Sigmoid colon (tissue), 7 donors: Measurements from ENCODE around the gene BOD1. TPM values are rescaled to one million over a fixed set of nuclear protein-coding genes. Genes with fewer than 3 reads are reported as not detected.

ENCODE experiments used
- DNase-seq: peaks from one replicate; pipeline ENCODE4 v3.0.0-alpha.2; 2019
- H3K27ac ChIP-seq, 4 donors: fragments of 200-600 bp; sonication (generic); one replicate each; pipeline ENCODE4 v1.5.1; 2016 to 2019; ENCODE audit warnings: mild to moderate bottlenecking in 1 of 4
- H3K27me3 ChIP-seq, 3 donors: fragments of 200-600 bp; sonication (generic); one replicate each; pipeline ENCODE4 v1.5.1; 2019; ENCODE audit warnings: mild to moderate bottlenecking in 1 of 3
- H3K36me3 ChIP-seq, 4 donors: fragments of 200-600 bp; sonication (generic); one replicate each; pipeline ENCODE4 v1.5.1; 2016 to 2019
- H3K4me1 ChIP-seq, 4 donors: fragments of 200-600 bp; sonication (generic); one replicate each; pipeline ENCODE4 v1.5.1; 2017 to 2019
- H3K4me3 ChIP-seq, 4 donors: fragments of 200-600 bp; sonication (generic); one replicate each; pipeline ENCODE4 v1.5.1; 2017 to 2019; ENCODE audit warnings: mild to moderate bottlenecking in 2 of 4, moderate library complexity in 1 of 4
- H3K9me3 ChIP-seq, 4 donors: fragments of 200-600 bp in 3 of 4; sonication (generic) in 3 of 4; one replicate each; pipeline versions ENCODE4 v1.5.1 to v1.6.1; 2013 to 2019
- CTCF ChIP-seq, 4 experiments: fragments of 450-650 bp in 3 of 4; fragments of 200-600 bp in 1 of 4; IDR thresholded peaks; one replicate each; pipeline ENCODE4 v1.5.1; 2016 to 2019; ENCODE audit warnings: antibody characterized with exemption in 4 of 4, mild to moderate bottlenecking in 3 of 4, moderate library complexity in 2 of 4
- EP300 ChIP-seq, 4 donors: sonication (generic); formaldehyde crosslinking; IDR thresholded peaks; one replicate each; pipeline ENCODE4 v1.6.1; 2017; ENCODE audit warnings: antibody characterized with exemption in 4 of 4
- POLR2A ChIP-seq, 2 donors: fragments of 450-650 bp; IDR thresholded peaks; one replicate each; pipeline ENCODE4 v1.6.1; 2016; ENCODE audit warnings: antibody characterized with exemption in 2 of 2, mild to moderate bottlenecking in 2 of 2, moderate library complexity in 2 of 2
- POLR2AphosphoS5 ChIP-seq, 4 donors: sonication (generic); formaldehyde crosslinking; IDR thresholded peaks; one replicate each; pipeline ENCODE4 v1.6.1; 2017; ENCODE audit warnings: antibody characterized with exemption in 4 of 4
- WGBS, 2 donors: extraction: QIAGEN DNeasy Blood & Tissue Kit; methylation state at CpG; one replicate each; pipeline ENCODE4 v1.1.7; 2013; 5-methylcytosine and 5-hydroxymethylcytosine counted together
- intact Hi-C: fragments of 100-400 bp; cut with DNase I; formaldehyde crosslinking; loops from one replicate; pipeline ENCODE4 v1.15.1; 2023
- polyA plus RNA-seq, 3 donors: library from polyadenylated mRNA; stranded (reverse); fragments of 200-250 nt; gene quantifications; one replicate each; pipeline ENCODE4 v1.2.3, GENCODE V29; 2013
- total RNA-seq, 4 donors: library from RNA; depleted of rRNA; stranded (reverse); fragments of >200 nt; gene quantifications; one replicate each; pipeline ENCODE4 v1.1.0, GENCODE V29; 2016
- donor health status: healthy with polysubstance abuse.
- donor health status: Bipolar disorder and iron deficiency.
- donor health status: healthy.

BOD1 gene
- total and polyA plus RNA-seq, 7 donors: 17.6 to 71.3 (median 39.3) TPM

DNA sequence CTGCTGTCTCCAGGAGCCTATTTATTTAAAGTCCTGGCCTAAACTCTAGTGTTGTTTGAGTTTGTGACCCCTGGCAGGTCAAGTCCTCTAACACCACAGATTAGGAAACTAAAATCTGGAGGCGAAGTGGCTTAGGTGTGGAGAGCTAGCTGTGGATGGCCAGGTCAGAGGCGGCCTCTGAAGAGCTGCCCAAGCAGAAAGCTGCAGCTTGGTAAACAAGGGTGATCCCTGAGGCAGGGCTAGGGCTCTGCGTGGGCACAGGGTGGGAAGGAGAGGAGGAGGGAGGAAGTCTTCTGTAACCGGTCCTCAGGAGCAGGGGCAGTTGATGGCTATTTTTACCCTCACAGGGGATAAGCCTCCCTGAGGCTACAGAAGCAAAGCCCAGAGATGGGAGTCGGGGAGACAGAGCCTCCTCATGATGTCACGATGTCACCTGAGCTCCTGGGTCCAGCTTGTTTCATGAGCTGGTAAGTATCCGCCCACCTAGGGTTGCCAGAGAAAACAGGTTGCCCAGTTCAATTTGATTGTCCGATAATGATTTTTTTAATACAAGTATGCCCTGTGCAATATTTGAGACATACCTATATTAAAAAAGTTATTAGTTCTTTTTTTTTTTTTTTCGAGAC, 25.9 kb upstream of the BOD1 start:
- no peaks in the 10 kb centered on the region for H3K36me3 ChIP-seq
- H3K9me3 ChIP-seq: no peaks in the 10 kb centered on the region
- WGBS, 2 donors: 85% methylated on average over 9 of the region's 9 CpGs
- DNase-seq: no peak
- H3K27me3 ChIP-seq: no peaks in the 10 kb centered on the region
- intact Hi-C loops: no loop called here
- TF ChIP-seq EP300 (IDR thresholded peaks at IDR 0.05): no peak
- TF ChIP-seq POLR2A (IDR thresholded peaks at IDR 0.05): no peak
- TF ChIP-seq CTCF (IDR thresholded peaks at IDR 0.05): no peak
- TF ChIP-seq POLR2AphosphoS5 (IDR thresholded peaks at IDR 0.05): no peak
- no peak overlapping the region for H3K27ac ChIP-seq
- H3K4me1 ChIP-seq: no peaks in the 10 kb centered on the region
- no peak overlapping the region for H3K4me3 ChIP-seq

- no peaks in the 10 kb centered on the region for H3K27me3 ChIP-seq
- H3K4me1 ChIP-seq: no peaks in the 10 kb centered on the region
- H3K27ac ChIP-seq: no peak overlapping the region
- TF ChIP-seq CTCF (IDR thresholded peaks at IDR 0.05) (no peak), POLR2A (IDR thresholded peaks at IDR 0.05) (no peak), EP300 (IDR thresholded peaks at IDR 0.05) (no peak)
- WGBS, 2 donors: 62 to 66% methylated on average over 4 of the region's 4 CpGs
- no peak overlapping the region for H3K4me3 ChIP-seq
- H3K36me3 ChIP-seq: no peaks in the 10 kb centered on the region
- no peaks in the 10 kb centered on the region for H3K9me3 ChIP-seq
- DNase-seq: no peak
- intact Hi-C loops: no loop called here
Measured at GRCh38 chr5:173640156-173640804, 23.8 kb upstream of the BOD1 start.

DNA sequence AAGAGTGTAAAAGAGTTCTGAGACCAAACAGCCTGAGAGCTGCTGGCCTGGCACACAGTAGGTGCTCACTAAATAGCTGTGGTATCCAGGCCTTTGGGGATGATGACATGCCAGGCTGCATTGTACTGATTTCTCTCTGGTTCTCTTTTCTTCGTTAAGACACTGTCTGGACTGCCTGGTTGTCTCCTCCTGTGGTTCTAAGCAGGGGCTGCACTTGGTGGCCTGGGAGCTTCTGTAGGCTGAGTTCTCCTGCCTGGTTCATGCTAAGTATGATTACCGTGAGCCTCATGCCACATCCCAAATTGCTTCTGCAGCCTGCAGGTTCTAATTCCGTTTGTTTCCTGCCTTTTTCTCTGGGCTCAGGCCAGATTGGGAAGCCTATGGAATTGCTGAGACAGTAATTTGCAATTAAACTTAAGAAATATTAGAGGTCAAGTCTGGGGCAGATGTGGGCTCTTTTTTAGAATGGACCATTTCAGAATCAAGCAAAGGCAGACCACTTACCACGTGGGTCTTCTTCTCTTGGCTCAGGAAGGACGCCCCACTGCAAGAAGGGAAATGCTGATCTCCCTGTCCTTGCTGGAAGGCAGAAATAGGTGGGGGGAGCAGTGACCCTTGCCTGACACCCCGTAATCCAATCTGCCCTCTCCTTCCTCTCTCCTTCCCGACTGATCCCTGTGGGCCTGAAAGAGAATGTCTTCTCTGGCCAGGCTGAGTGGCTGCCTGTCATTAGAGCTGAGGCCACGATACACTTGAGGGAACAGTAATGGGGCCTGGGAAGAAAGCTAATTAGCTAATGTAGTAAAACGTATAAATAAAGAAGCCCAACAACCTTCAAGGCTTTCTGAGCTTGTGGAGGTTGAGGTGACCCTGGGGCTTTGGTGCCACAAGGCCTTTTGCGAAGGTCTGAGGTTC, 21.9 kb upstream of the BOD1 start:
- Histone ChIP-seq H3K36me3 (no peaks in the 10 kb centered on the region), H3K9me3 (no peaks in the 10 kb centered on the region), H3K4me3 (no peak overlapping the region), H3K27me3 (no peaks in the 10 kb centered on the region), H3K4me1 (no peaks in the 10 kb centered on the region), H3K27ac (no peak overlapping the region)
- DNase-seq: no peak
- TF ChIP-seq POLR2AphosphoS5 (IDR thresholded peaks at IDR 0.05) (no peak), CTCF (IDR thresholded peaks at IDR 0.05) (no peak), POLR2A (IDR thresholded peaks at IDR 0.05) (no peak), EP300 (IDR thresholded peaks at IDR 0.05) (no peak)
- 77 to 83% methylated on average over 10 of the region's 10 CpGs for WGBS, 2 donors
- intact Hi-C loops: no loop called here

GRCh38 chr5:173637340-173637739, 20.9 kb upstream of the BOD1 start:
- H3K27ac ChIP-seq: no peak overlapping the region
- intact Hi-C loops: no loop called here
- WGBS, 2 donors: 81 to 83% methylated on average over 7 of the region's 7 CpGs

More at GRCh38 chr5:173637340-173637739, 20.9 kb upstream of the BOD1 start:
- no peak for TF ChIP-seq EP300 (IDR thresholded peaks at IDR 0.05)
- no peak for TF ChIP-seq POLR2AphosphoS5 (IDR thresholded peaks at IDR 0.05)
- no peak for TF ChIP-seq CTCF (IDR thresholded peaks at IDR 0.05)
- TF ChIP-seq POLR2A (IDR thresholded peaks at IDR 0.05): no peak
- Histone ChIP-seq H3K4me1 (no peaks in the 10 kb centered on the region), H3K9me3 (no peaks in the 10 kb centered on the region), H3K27me3 (no peaks in the 10 kb centered on the region), H3K4me3 (no peak overlapping the region), H3K36me3 (no peaks in the 10 kb centered on the region)
- no peak for DNase-seq
